GM18520 (cell line): Measurements from ENCODE around the gene PRR33.

Experiments
- ATAC-seq: cut with Tn5 transposase; IDR thresholded peaks from one replicate; pipeline ENCODE4 v1.9.1; 2021; ENCODE audit not compliant: unreplicated experiment

The PRR33 gene

DNA sequence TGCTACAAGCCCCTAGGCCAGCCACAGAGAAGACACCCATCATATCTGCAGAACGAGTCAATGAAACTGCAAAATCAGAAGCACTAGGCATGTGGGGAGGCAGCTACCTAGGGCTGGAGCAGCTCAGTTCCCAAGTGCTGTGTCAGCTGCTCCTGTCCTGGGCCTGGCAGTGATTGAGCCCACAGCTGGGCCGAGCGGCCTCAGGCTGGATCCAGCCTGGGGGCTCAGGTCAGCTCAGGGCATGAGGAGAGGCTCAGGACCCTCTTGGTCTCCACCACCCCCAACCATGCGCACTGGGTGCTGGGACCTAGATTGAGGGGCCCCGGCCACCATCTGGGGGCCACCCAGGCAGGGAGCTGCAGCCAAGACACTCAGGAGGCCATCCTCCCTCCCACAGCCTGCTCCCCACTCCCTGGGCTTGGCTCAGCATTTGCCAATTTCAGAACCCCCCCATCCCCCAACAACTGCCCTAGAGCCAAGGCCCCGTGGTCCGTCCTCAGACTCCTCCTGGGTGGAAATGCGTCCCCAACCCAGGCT is 25.4 kb upstream of the PRR33 start:
- no peak for ATAC-seq

DNA sequence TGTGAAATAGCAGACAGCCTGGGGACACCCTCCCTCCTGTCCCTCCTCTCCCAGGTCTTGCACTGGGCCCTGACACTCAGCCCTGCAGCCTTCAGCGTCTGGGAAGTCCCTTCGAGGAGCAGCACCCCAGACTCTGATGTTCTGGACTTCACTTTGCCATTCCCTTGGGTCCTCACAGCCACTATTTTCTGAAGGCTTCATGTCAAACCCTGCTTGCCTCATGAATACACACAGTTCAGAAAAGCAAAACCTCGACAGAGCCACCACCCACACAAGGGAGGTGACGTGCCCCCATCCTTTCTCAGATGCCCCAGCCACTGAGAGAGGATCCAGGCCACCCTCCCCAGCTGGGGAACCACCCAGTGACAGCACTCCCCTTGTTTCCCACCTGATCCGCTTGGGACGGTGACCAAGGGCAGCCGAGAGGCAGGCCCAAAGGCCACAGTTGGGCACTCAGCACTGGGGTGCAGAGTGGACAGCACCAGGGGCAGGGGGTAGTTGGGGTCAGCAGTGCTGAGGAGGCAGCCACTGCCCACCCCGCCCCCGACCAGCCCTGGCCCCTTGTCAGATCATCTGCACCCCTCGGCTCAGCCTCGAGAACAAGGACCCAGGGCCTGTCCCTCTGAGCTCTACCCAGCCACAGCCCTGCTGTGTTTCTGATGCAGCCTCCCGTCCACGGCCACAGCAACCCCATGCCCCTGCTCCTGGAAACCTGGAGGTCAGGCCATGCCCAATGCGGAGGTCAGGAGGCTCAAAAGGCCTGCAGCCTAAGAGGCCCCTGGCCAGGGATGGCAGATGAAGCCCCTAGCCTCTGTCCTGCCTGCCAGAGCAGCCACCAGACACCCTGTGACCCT is 24.7 kb upstream of the PRR33 start:
- ATAC-seq: no peak

DNA sequence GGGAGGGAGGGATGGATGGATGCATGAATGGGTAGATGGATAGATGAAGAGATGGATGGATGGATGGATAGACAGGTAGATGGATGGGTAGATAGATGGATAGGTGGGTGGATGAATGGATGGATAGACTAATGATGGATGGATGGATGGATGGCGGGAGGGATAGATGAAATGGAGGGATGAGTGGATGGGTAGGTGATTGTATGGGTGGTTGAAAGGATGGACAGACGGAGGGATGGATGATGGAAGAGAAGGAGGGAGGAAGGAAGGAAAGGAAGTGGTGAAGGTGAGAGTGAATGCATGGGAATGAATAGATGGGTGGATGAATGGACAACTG is 24.1 kb upstream of the PRR33 start:
- ATAC-seq: no peak

DNA sequence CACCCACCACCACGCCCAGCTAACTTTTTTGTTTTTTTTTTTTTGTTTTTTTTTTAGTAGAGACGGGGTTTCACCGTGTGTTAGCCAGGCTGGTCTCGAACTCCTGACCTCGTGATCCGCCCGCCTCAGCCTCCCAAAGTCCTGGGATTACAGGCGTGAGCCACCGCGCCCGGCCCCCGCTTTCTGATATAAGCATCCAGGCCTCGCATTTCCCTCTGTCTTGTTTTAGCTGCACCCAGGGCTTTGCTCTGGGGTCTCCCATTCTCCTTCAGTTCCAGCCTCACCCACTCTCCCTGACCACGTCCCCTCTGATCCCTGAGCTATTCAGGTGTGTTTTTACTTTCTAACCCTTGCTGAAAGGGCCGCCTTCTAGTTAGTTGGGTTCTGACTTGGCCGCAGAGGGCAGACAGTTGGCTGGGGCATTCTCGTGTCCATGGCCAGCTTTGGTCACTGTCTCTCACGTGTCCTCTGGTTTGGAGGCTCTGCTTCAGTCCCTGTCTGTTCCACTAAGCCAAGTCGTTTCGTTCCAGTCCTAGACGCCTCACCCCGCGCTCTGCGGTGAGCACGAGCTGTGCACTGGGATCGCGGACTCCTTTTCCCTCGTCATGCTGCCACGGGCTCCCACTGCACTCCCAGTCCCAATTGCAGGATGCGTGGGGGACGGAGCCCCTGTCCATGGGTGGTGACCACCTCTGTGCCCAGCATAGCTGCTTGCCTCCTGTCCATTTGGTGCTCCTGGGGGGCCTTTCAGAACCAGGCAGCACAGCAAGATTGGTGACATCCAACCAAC is 21.8 kb upstream of the PRR33 start:
- no peak for ATAC-seq

DNA sequence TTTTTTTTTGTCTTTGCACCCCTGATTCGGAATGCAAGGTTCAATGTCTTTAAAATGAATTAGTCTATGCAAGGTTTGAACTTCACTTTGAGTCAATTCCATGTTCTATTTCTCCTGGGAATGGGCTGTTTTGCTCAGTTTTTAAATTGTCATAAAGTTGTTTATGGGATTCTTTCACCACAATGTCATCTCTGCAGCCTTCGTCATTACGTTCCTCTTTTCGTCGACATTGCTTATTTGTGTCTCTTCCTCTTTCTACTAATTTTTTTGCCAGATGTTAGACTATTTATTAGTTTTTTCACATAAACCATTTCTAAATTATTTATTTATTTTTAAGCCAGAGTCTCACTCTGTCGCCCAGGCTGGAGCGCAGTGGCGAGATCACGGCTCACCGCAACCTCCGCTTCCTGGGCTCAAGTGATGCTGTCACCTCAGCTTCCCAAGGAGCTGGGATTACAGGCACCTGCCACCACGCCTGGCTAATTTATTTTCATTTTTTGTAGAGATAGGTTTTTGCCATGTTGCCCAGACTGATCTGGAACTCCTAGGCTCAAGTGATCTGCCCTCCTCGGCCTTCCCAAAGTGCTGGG is 20.7 kb upstream of the PRR33 start:
- no peak for ATAC-seq

DNA sequence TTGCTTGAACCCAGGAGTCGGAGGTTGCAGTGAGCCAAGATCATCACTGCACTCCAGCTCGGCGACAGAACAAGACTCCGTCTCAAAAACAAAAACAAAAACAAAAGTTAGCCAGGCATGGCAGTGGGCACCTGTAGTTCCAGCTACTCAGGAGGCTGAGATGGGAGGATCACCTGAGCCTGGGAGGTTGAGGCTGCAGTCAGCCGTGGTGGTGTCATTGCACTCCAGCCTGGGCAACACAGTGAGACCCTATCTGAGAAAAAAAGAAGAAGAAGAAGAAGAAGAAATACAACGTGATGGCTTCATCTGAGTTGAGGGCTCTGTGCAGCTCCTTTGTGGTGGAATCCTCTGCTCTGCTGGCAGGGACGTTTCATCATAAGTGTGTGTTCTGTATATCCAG is 17.8 kb upstream of the PRR33 start:
- no peak for ATAC-seq

DNA sequence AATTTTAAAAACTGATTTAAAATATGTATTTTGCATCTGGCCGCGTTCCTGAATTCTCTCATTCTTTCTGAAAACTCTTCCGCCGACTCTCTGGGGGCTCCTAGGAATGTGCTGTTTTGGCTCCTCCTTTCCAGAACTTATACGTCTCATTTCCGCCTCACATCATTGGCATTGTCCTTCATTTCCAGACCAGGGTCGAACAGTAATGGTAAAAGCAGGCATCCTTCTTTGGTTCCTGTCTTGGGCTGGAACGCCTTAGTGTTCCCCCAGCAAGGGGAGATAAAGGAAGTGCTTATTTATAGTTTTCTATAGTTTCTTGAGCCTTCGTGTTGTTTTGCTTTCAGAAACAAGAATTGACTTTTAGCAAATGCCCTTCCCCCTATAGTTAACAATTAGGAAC is 16.9 kb upstream of the PRR33 start:
- no peak for ATAC-seq

DNA sequence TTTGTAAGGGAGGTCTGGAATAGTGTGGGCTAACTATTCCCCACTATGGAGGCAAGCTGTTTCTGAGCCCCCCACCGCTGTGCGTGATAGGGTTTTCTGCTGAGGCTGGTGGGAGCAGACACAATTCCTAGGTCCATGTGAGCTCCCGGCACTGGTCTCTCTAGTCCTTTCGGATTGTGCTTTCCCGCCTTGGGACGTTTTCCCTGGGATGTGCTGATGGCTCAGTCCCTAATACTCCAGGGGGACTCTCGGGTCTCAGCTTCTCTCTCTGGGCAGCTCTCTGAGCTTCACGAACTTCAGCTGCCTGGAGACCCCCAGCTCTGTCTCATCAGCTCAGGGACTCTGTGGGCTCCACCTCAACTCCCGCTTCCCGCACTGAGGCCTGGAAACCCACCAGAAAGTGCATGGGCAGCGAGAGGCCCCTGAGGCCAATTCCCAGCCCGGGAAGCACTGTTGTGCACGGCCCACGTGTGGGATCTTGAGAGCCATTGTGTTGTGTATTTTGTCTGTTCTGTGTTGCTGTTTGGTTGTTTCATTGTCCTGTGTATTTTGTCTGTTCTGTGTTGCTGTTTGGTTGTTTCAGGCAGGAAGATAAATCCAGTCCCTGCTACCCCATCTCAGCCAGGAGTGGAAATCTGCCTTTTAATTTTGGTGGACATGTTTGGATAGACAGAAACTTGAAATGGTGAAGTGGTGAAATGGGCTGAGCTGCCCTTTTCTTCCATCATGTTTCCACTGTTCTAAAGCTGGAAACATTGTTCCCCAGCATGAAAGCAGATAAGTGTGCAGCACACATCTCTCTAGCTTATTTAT is 15.1 kb upstream of the PRR33 start:
- no peak for ATAC-seq

DNA sequence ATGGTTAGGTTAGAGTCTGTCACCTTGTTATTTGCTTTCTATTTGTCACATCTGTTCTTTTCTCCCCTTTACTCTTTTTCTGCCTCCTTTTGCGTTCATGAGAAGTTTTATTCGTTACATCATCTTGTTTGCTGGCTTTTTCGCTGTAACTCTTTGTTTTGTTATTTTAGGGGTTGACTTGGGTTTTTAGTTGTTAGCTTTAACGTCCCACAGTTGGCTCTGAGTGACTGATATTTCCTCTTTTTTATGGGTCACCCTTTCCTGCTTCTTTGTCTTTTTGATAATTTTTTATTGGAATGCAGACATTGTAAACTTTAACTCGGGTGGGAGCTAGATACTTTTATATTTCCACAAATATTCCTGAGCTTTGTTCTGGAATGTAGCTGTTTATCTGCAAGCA is 14.5 kb upstream of the PRR33 start:
- ATAC-seq: no peak

DNA sequence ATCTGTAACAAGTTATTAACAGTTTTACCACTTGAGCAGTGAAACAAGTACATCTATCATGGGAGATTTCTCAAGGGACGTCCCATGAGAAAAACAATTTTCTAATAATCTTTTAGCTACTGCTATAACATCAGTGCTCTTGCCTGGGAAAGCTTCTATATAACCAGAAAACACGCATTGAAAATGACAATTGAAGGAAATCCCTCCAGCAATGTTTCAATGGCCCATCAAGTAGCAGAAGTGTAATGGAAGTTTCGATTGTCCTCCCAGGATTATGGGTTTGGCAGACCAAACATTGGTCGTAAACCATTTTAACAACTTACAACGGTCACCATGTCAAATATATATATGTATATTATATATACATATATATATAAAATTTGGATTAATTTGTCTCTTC is 8.0 kb upstream of the PRR33 start:
- no peak for ATAC-seq

DNA sequence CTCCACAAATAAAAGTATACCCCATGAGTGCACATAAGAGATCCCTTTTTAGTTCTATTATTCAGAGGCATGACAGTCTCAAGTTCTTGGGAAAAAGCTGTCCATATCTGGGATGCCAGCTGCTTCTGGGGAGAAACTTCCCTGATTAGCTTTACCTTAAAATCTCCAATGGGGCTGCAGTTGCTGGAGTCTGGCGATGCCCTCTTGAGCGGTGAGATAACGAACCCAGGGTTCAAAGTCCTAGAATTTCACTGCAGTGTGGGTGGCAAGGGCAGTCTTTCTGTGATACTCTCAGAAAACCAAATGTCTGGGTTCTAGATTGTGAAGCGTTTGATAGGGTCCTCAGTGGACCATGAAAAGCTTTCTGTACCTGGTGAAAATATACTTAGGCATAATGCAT is 7.4 kb upstream of the PRR33 start:
- no peak for ATAC-seq

DNA sequence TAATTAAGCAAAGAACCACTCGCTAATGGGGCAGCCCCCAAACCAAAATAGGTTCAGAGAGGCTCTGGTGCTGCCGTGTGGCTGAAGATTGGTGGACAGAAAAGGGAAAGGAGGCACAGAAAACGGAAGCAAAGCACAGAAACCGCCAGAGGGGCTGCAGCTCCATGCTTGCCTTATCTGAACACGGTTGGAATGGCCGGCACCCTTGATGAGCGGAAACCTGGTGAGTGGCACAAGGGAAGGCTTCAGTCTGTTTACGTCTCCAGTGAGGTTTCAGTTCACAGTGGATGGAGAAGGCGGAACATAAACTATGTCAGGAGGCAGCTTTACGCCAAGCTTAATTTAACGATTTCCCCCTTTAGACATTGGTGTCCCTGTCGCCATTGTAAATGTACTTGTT is 5.2 kb upstream of the PRR33 start:
- no peak for ATAC-seq

DNA sequence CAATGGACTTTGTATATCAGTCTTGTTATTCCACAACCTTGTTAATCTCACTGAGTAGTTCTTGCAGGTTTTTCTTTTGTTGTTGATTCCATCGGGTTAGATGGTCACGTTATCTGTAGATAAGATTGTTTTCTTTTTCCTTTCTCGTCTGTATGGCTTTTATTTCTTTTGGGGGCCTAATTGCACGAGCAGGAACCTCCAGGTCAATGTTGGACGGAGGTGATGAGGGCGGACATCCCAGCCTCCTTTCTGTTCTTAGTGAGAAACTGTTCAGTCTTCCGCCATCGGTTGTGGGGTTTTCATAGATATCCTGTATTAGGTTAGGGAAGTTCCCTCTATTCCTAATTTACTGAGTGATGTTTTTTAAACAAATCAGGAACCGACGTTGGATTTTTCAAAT is 4.8 kb upstream of the PRR33 start:
- ATAC-seq: no peak

DNA sequence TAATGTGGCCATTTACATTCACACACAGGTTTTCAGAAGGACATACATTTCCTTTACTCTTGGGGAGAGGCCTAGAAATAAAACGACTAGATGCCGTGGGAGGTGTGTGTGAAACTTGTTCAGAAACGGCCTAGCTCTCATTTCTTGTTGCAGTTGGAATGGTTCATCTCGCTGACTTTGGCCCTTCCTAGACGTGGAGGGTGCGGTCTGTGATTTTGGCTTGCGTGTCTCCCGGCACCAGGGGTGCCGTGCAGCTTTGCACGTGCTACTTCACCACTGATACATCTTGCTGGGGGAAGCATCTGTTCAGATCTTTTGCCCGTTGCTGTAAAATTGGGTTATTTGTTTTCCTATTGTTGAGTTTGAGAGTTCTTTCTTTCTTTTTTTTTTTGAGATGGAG is 3.1 kb upstream of the PRR33 start:
- no peak for ATAC-seq

DNA sequence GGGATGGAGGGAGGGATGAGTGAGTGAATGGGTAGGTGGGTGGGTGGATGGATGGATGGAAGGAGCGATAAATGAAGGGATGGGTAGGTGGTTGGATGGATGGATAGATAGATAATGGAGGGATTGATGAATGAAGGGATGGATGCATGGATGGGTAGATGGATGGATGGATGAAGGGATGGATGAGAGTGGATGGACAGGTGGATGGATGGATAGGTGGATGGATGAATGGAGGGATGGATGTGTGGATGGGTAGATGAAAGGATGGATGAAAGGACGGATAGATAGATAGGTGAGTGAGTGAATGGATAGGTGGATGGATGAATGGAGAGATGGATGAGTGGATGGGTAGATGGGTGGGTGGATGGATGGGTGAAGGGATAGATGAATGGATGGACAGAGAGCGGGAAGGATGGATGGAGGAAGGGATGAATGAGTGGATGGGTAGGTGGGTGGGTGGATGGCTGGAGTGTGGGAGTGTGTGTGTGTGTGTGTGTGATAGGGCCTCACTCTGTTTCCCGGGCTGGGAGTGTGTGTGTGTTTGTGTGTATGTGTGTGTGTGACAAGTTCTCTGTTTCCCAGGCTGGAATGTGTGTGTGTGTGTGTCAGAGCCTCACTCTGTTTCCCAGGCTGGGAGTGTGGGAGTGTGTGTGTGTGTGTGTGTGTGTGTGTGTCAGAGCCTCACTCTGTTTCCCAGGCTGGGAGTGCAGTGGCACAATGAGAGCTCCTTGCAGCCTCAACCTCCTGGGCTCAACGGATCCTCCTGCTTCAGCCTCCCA is 2.1 kb upstream of the PRR33 start:
- ATAC-seq: no peak

DNA sequence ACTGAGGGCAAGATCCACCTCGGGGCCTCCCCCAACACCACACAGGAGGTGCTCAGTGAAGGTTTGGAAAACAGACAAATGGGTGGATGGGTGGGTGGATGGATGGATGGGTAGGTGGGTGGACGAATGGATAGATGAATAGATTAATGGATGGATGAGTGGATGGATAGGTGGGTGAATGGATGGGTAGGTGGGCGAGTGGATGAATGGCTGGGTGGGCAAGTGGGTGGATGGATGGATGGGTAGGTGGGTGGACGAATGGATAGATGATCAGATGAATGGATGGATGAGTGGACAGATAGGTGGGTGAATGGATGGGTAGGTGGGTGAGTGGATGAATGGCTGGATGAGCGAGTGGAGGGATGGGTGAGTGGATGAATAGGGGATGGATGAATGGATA is 863 bp upstream of the PRR33 start:
- no peak for ATAC-seq

DNA sequence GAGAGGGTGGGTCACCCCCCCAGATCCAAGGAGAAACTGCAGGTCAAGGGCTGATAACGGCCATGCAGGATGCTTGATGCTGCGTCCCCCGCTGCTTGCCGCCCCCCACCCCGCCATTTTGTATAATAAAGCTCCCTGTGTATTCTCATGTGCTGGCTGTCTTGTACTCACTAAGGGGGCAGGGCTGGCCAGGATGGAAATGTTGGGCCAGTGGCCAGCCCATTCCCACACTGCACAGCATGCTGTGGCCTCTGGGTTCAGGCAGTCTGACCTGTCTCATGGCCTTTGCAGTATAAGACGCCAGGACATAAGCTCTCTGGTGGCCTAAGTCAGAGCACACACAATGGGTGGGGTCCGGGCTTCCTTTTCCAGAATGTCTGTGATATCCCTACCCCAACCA is 421 bp upstream of the PRR33 start:
- ATAC-seq: no peak

DNA sequence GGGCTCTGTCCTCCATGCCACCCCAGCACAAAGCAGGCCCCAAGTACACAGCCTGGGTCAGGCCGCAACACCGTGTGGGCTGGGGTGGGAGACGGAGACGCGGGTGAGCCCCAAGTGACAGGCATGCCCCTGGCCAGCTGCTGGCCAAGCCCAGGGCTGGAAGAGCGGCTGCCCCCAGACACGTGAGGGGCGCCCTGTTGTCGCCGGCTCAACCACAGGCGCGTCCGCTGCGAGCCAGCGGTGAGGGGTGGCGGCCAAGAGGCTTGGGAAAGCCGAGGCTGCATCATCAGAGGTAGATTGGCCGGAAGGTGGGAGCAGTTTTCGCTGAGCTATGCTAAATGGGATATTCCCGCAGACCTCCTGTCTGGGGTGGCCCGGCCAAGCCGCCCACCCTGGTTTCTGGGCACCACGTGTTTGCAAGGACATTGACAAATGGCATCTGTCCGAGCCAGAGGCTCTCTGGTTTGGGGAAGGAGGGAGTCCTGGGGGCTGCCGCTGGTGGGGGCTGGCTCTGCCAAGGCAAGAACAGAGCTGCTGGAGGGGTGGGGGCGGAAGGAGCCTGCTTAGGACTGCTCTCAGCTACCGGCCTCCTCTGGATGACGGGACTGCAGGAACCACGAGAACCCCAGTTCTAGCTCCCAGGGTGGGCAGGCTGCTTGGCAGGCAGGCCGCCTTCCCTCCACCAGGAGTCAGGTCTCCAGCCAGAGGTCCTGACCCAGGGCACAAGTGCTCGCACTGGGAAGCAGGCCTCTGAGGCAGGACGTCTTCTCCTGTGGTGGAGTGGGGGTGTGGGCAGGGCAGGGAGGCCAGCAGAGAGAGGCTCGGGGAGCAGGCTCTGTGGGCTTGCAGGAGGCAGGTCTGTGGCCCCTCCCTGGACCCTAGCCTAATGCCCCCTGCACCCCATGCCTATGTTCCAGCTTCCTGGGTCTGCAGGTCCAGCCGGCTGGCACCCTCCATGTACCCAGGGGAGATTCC is 552 bp downstream of the PRR33 start:
- no peak for ATAC-seq
